ENCODE measurements around the gene MTO1. TPM values are rescaled to one million over a fixed set of nuclear protein-coding genes. Genes with fewer than 3 reads are reported as not detected.
A peak's percentile ranks its signal among the peaks of the same experiment; 100 is the strongest.
"Not testable (repeated sequence)": the region's sequence is repeated elsewhere in the genome, so short reads cannot be mapped to it uniquely, and the experiment has no call there.

The MTO1 gene
- total RNA-seq, 4 donors from 2014 or later, result 19.5 to 27.8 (median 24.3) TPM

GRCh38 chr6:73511796-73512195, 50.3 kb downstream of the MTO1 start:
- no peak for TF ChIP-seq CTCF (IDR thresholded peaks at IDR 0.05)
- TF ChIP-seq POLR2A (IDR thresholded peaks at IDR 0.05), result no peak
- intact Hi-C loops (cut with DNase I), result no loop called here
- H3K9me3 ChIP-seq, result no peaks in the 10 kb centered on the region
- no peaks in the 10 kb centered on the region for H3K27me3 ChIP-seq
- H3K36me3 ChIP-seq, result peaks cover 3 to 33% (median 5%) of the 10 kb centered on the region in 3 donors
- H3K4me1 ChIP-seq, result peaks cover 0 to 28% (median 13%) of the 10 kb centered on the region in 3 donors
- H3K4me3 ChIP-seq, result no peak overlapping the region
- no peak overlapping the region for H3K27ac ChIP-seq
- WGBS, 2 donors, result 88 to 89% methylated on average over 7 of the region's 7 CpGs
- no peak for DNase-seq

- intact Hi-C loops (cut with DNase I), result no loop called here
- H3K27ac ChIP-seq, result no peak overlapping the region
- H3K27me3 ChIP-seq, result no peaks in the 10 kb centered on the region
- no peaks in the 10 kb centered on the region for H3K9me3 ChIP-seq
- DNase-seq, result no peak
- peaks cover 0 to 43% (median 23%) of the 10 kb centered on the region in 3 donors for H3K4me1 ChIP-seq
- TF ChIP-seq POLR2A (IDR thresholded peaks at IDR 0.05) (no peak), CTCF (IDR thresholded peaks at IDR 0.05) (no peak)
- no peak overlapping the region for H3K4me3 ChIP-seq
- 51 to 59% methylated on average over 3 of the region's 3 CpGs for WGBS, 2 donors
- H3K36me3 ChIP-seq, result peaks cover 6 to 47% (median 12%) of the 10 kb centered on the region in 3 donors
Measured at GRCh38 chr6:73513496-73513854, 51.9 kb downstream of the MTO1 start.

GRCh38 chr6:73514746-73515110, 53.2 kb downstream of the MTO1 start:
- TF ChIP-seq POLR2A (IDR thresholded peaks at IDR 0.05) (no peak), CTCF (IDR thresholded peaks at IDR 0.05) (no peak)
- peaks cover 0 to 56% (median 33%) of the 10 kb centered on the region in 3 donors for H3K4me1 ChIP-seq

GRCh38 chr6:73515204-73515655, 53.7 kb downstream of the MTO1 start:
- no peaks in the 10 kb centered on the region for H3K27me3 ChIP-seq
- peak overlapping the region; percentile 20 to 74 (median 60) for H3K27ac ChIP-seq
- whole genome bisulfite sequencing, 2 donors, result 20 to 25% methylated on average over 4 of the region's 4 CpGs
- peaks cover 0 to 56% (median 33%) of the 10 kb centered on the region in 3 donors for H3K4me1 ChIP-seq
- DNase-seq, result no peak
- peaks cover 9 to 65% (median 27%) of the 10 kb centered on the region in 3 donors for H3K36me3 ChIP-seq
- TF ChIP-seq POLR2A (IDR thresholded peaks at IDR 0.05) (no peak), CTCF (IDR thresholded peaks at IDR 0.05) (no peak)
- intact Hi-C loops (cut with DNase I), result no loop called here
- H3K4me3 ChIP-seq, result no peak overlapping the region
- no peaks in the 10 kb centered on the region for H3K9me3 ChIP-seq

More at GRCh38 chr6:73514746-73515110, 53.2 kb downstream of the MTO1 start:
- H3K27me3 ChIP-seq, result no peaks in the 10 kb centered on the region
- H3K9me3 ChIP-seq, result no peaks in the 10 kb centered on the region
- intact Hi-C loops (cut with DNase I), result no loop called here
- no peak overlapping the region for H3K4me3 ChIP-seq
- H3K36me3 ChIP-seq, result peaks cover 9 to 60% (median 22%) of the 10 kb centered on the region in 3 donors
- no peak for DNase-seq
- H3K27ac ChIP-seq, result peak overlapping the region; percentile 24 to 69 (median 33)
- WGBS, 2 donors, result 24 to 30% methylated on average over 3 of the region's 3 CpGs

- no peak for DNase-seq
- H3K4me3 ChIP-seq, result peak overlapping the region in 2 of 4 donors; percentile 17 to 31
- H3K36me3 ChIP-seq, result peaks cover 9 to 66% (median 27%) of the 10 kb centered on the region in 3 donors
- 52 to 54% methylated on average over 4 of the region's 4 CpGs for WGBS, 2 donors
- no peaks in the 10 kb centered on the region for H3K27me3 ChIP-seq
- peak overlapping the region in 3 of 4 donors; percentile 50 to 74 (median 69) for H3K27ac ChIP-seq
- H3K9me3 ChIP-seq, result no peaks in the 10 kb centered on the region
- intact Hi-C loops (cut with DNase I), result no loop called here
- H3K4me1 ChIP-seq, result peaks cover 0 to 58% (median 33%) of the 10 kb centered on the region in 3 donors
- TF ChIP-seq POLR2A (IDR thresholded peaks at IDR 0.05), result no peak
Measured at GRCh38 chr6:73516514-73517489, 55.3 kb downstream of the MTO1 start.

- intact Hi-C loops (cut with DNase I); H3K27me3 ChIP-seq; H3K9me3 ChIP-seq; DNase-seq: not testable (repeated sequence)
- peaks cover 8 to 73% (median 46%) of the 10 kb centered on the region in 3 donors for H3K4me1 ChIP-seq
- WGBS, 2 donors, result 8 to 20% methylated on average over 14 to 18 of the region's 19 CpGs
- H3K4me3 ChIP-seq, result peak overlapping the region in 3 of 4 donors; percentile 78 to 92 (median 86)
- H3K27ac ChIP-seq, result peak overlapping the region; percentile 36 to 100 (median 100)
- peaks cover 9 to 66% (median 27%) of the 10 kb centered on the region in 3 donors for H3K36me3 ChIP-seq
Measured at GRCh38 chr6:73518100-73518981, 56.8 kb downstream of the MTO1 start.

Data from esophagus squamous epithelium (tissue), 5 donors.